ENCODE measurements around the gene EGFL7. TPM values are rescaled to one million over a fixed set of nuclear protein-coding genes. Genes with fewer than 3 reads are reported as not detected.

Gene EGFL7
- total and polyA plus RNA-seq, 9 donors = 0.18 to 113 (median 43.4) TPM

- intact Hi-C loops (cut with DNase I) = no loop called here
- Histone ChIP-seq H3K4me3 (no peak overlapping the region), H3K9me3 (no peaks in the 10 kb centered on the region), H3K36me3 (no peaks in the 10 kb centered on the region), H3K27ac (no peak overlapping the region), H3K4me1 (ENCODE audit: insufficient read depth) (peaks cover 6% of the 10 kb centered on the region), H3K27me3 (no peaks in the 10 kb centered on the region)
- DNase-seq = peak in 1 of 5 donors; percentile 54
- whole genome bisulfite sequencing, 3 donors = 35 to 46% (median 36%) methylated on average over 7 to 8 of the region's 8 CpGs
- TF ChIP-seq POLR2A (IDR thresholded peaks at IDR 0.05) (no peak), CTCF (IDR thresholded peaks at IDR 0.05) (no peak), EP300 (IDR thresholded peaks at IDR 0.05) (no peak)
Observed at GRCh38 chr9:136713550-136713949, 50.8 kb downstream of the EGFL7 start.

DNA sequence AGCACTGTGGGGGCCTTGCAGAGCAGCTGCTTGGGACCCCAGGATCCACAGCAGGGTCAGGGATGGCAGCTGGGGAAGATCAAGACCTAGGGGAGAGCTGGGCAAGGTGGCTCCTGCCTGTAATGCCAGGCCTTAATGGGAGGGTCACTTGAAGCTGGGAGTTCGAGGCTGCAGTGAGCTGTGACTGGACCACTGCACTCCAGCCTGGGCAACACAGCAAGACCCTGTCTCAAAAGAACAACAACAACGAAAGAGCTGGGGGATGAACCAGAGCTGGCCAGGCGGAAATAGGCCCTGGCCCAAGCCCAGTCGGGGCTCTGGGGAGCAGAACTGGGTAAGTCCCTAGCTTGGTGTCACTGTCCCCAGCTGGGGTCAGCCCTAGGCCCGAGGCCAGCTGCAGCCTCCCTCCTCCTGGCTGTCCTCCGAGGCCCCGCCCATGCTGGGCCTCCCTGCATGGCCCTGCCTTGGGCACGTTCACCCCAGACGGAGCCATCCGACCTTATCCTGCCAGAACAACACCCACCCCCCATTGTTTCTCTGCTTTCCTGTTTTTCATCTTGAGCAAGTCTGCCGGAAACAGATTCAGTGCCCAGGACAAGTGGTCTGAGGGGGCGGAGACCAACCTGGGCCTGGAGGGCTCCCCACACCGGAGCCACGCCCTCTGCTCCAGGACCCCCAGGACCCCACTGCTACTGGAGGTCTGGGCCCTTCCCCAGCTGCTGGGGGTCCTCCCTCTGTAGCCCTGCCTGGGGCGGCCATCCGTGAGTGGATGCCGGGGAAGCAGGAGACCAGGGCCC is 51.6 kb downstream of the EGFL7 start:
- intact Hi-C loops (cut with DNase I) = no loop called here
- Histone ChIP-seq H3K36me3 (no peaks in the 10 kb centered on the region), H3K4me1 (ENCODE audit: insufficient read depth) (peaks cover 6% of the 10 kb centered on the region), H3K9me3 (no peaks in the 10 kb centered on the region), H3K4me3 (no peak overlapping the region), H3K27ac (no peak overlapping the region), H3K27me3 (no peaks in the 10 kb centered on the region)
- no peak for TF ChIP-seq CTCF (IDR thresholded peaks at IDR 0.05)
- no peak for TF ChIP-seq POLR2A (IDR thresholded peaks at IDR 0.05)
- TF ChIP-seq EP300 (IDR thresholded peaks at IDR 0.05) = no peak
- peak in 1 of 5 donors; percentile 42 for DNase-seq
- WGBS, 3 donors = 77 to 82% (median 79%) methylated on average over 17 of the region's 17 CpGs

DNA sequence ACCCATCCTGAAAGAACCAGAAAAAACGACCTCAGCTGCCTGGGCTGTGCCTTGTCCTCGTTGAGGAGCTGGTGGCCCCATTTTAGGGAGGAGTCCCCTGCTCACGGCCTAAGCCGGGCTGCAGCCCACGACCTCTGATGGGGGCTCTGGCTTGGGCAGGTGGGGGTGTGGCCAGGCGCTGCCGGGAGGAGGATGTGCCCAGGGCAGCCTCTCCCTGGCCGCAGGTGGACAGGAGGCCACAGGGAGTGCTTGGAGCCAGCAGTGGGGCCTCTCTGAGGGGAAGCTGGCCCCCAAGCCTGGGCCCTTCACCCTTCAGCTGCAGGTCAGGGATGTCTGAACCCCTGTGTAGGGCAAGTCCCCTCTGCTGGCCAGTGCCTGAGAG is 52.2 kb downstream of the EGFL7 start:
- Histone ChIP-seq H3K36me3 (no peaks in the 10 kb centered on the region), H3K4me3 (no peak overlapping the region), H3K27me3 (no peaks in the 10 kb centered on the region), H3K4me1 (ENCODE audit: insufficient read depth) (peaks cover 6% of the 10 kb centered on the region), H3K27ac (no peak overlapping the region), H3K9me3 (no peaks in the 10 kb centered on the region)
- 66 to 81% (median 68%) methylated on average over 8 of the region's 8 CpGs for WGBS, 3 donors
- DNase-seq = peak in 1 of 5 donors; percentile 34
- TF ChIP-seq CTCF (IDR thresholded peaks at IDR 0.05) (no peak), EP300 (IDR thresholded peaks at IDR 0.05) (no peak), POLR2A (IDR thresholded peaks at IDR 0.05) (no peak)
- intact Hi-C loops (cut with DNase I) = no loop called here

DNA sequence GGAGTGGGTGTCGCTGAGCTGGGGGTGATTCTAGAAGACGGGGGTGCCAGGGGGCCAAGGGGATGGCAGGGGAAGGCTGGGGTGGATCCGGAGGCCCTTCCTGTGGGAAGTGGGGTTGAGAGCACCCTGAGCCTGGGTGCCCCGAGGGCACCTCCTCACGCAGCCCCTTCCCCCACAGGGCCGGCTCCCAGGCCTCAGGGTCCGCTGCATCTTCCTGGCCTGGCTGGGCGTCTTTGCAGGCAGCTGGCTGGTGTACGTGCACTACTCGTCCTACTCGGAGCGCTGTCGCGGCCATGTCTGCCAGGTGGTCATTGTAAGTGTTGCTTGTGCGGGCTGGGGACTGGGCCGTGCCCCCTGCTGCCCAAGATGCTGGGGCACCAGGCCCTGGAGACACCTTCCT is 54.7 kb downstream of the EGFL7 start:
- Histone ChIP-seq H3K27ac (no peak overlapping the region), H3K4me1 (ENCODE audit: insufficient read depth) (peaks cover 6% of the 10 kb centered on the region), H3K36me3 (no peaks in the 10 kb centered on the region), H3K4me3 (no peak overlapping the region), H3K9me3 (no peaks in the 10 kb centered on the region), H3K27me3 (no peaks in the 10 kb centered on the region)
- no peak for DNase-seq
- intact Hi-C loops (cut with DNase I) = no loop called here
- no peak for TF ChIP-seq CTCF (IDR thresholded peaks at IDR 0.05)
- no peak for TF ChIP-seq EP300 (IDR thresholded peaks at IDR 0.05)
- TF ChIP-seq POLR2A (IDR thresholded peaks at IDR 0.05) = no peak
- WGBS, 3 donors = 84 to 89% (median 88%) methylated on average over 15 to 16 of the region's 16 CpGs

Data from ovary (tissue), 9 donors.